ENCODE data around the gene CTBS.

The CTBS gene

GRCh38 chr1:84505493-84506001 lies 68.7 kb downstream of the CTBS start:
- DNase-seq: no peak

GRCh38 chr1:84504580-84505492 lies 69.4 kb downstream of the CTBS start:
- no peak for DNase-seq

GRCh38 chr1:84502927-84503326 lies 71.3 kb downstream of the CTBS start:
- no peak for DNase-seq

All from stimulated activated CD4-positive, alpha-beta T cell treated with anti-CD3 and anti-CD28 coated beads, Interleukin-4, amount 100 ng/mL, for 1 hour (primary cell).